Measurements from ENCODE around the gene IGLON5.

The IGLON5 gene

DNA sequence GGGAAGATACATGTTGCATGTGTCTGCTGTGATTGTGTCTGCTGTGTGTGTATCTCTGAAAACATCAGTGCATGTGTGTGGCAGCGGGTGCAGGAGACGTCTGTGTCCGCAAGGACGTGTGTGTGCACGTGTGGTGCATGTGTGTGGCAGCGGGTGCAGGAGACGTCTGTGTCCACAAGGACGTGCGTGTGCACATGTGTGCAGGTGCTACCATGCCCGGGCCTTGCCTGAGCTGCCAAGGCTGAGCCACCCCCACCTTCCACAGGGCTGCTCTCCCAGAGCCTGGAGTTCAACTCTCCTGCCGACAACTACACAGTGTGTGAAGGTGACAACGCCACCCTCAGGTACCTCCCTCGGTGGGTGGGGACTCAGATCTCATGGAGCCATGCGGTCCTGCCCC is 10.4 kb downstream of the IGLON5 start:
- TF ChIP-seq, protein P1, sequence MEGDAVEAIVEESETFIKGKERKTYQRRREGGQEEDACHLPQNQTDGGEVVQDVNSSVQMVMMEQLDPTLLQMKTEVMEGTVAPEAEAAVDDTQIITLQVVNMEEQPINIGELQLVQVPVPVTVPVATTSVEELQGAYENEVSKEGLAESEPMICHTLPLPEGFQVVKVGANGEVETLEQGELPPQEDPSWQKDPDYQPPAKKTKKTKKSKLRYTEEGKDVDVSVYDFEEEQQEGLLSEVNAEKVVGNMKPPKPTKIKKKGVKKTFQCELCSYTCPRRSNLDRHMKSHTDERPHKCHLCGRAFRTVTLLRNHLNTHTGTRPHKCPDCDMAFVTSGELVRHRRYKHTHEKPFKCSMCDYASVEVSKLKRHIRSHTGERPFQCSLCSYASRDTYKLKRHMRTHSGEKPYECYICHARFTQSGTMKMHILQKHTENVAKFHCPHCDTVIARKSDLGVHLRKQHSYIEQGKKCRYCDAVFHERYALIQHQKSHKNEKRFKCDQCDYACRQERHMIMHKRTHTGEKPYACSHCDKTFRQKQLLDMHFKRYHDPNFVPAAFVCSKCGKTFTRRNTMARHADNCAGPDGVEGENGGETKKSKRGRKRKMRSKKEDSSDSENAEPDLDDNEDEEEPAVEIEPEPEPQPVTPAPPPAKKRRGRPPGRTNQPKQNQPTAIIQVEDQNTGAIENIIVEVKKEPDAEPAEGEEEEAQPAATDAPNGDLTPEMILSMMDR (IDR thresholded peaks at IDR 0.05; ENCODE audit: control insufficient read depth, insufficient read depth, low read depth, low read length, missing control alignments), result no peak
- no peak for DNase-seq (ENCODE audit: low read depth)
- H3K4me3 ChIP-seq (ENCODE audit: control insufficient read depth, low read depth, low read length), result no peak overlapping the region

DNA sequence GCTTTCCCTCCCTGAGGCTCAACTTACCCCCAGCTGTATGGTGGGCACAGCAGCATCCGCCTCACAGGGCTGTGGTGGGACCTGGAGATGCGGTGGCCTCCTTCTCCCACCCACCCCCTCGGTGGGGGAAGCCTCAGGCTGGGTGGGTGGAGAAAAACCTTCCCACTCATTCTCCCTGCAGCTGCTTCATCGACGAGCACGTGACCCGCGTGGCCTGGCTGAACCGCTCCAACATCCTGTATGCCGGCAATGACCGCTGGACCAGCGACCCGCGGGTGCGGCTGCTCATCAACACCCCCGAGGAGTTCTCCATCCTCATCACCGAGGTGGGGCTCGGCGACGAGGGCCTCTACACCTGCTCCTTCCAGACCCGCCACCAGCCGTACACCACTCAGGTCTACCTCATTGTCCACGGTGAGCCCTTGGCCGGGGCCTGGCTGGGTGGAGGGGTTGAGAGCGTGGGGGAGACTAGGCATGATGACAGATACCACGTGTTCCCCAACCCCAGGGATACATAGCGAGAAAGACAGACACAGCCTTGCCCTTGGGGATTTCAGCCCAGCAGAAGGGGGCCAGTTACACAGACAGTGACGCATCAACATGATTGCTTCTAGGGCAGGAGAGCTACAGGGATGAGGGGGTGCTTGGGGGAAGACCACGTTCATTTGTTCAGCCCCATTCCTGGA is 12.2 kb downstream of the IGLON5 start:
- DNase-seq (ENCODE audit: low read depth), result no peak
- no peak overlapping the region for H3K4me3 ChIP-seq (ENCODE audit: control insufficient read depth, low read depth, low read length)
- TF ChIP-seq, protein P1 (IDR thresholded peaks at IDR 0.05; ENCODE audit: control insufficient read depth, insufficient read depth, low read depth, low read length, missing control alignments), result no peak

DNA sequence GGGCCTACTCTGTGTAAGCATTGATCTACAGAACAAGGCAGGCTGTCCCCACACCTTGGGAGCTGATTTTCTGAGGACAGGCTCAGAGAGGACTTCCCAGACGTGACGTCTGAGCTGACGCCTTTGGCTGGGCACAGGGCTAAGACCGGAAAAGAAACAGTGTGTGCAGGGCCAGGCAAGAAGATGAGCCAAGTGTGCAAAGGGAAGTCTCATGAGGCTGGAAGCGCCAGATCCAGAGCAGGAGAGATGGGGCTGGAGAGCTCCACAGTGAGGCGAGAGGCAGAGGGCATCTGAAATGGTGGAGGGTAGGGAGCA is 12.7 kb downstream of the IGLON5 start:
- TF ChIP-seq, protein P1 (IDR thresholded peaks at IDR 0.05; ENCODE audit: control insufficient read depth, insufficient read depth, low read depth, low read length, missing control alignments), result no peak
- H3K4me3 ChIP-seq (ENCODE audit: control insufficient read depth, low read depth, low read length), result no peak overlapping the region
- no peak for DNase-seq (ENCODE audit: low read depth)

DNA sequence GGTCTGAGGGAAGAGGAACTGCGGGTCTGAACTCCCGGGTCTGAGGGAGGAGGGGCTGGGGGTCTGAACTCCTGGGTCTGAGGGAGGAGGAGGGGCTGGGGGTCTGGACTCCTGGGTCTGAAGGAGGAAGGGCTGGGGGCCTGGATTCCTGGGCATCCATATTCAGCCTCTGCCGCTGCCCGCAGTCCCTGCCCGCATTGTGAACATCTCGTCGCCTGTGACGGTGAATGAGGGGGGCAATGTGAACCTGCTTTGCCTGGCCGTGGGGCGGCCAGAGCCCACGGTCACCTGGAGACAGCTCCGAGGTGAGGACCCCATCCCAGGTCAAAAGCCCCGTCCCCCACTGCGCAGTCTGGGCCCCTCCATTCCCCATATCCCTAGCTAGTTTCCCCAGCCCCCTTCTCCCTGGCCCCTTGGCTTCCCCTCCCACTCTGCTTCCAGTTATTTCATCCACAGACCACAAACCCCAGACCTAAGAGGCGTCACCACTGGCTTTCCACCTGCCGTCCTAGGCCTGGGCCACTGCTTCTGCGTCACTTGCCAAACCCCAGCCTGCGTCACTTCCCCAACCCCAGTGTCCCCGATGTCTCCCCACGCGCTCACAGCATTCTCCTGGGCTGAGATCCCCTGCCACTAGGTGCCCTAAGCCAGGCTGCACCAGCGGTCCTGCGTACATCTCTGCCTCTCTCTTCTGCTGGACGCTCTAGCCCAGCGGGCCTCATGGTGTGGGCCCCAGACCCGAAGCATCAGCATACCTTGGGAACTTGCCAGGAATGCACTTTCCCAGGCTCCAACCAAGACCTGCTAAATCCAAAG is 13.9 kb downstream of the IGLON5 start:
- TF ChIP-seq, protein P1 (IDR thresholded peaks at IDR 0.05; ENCODE audit: control insufficient read depth, insufficient read depth, low read depth, low read length, missing control alignments), result no peak
- H3K4me3 ChIP-seq (ENCODE audit: control insufficient read depth, low read depth, low read length), result no peak overlapping the region
- DNase-seq (ENCODE audit: low read depth), result no peak

DNA sequence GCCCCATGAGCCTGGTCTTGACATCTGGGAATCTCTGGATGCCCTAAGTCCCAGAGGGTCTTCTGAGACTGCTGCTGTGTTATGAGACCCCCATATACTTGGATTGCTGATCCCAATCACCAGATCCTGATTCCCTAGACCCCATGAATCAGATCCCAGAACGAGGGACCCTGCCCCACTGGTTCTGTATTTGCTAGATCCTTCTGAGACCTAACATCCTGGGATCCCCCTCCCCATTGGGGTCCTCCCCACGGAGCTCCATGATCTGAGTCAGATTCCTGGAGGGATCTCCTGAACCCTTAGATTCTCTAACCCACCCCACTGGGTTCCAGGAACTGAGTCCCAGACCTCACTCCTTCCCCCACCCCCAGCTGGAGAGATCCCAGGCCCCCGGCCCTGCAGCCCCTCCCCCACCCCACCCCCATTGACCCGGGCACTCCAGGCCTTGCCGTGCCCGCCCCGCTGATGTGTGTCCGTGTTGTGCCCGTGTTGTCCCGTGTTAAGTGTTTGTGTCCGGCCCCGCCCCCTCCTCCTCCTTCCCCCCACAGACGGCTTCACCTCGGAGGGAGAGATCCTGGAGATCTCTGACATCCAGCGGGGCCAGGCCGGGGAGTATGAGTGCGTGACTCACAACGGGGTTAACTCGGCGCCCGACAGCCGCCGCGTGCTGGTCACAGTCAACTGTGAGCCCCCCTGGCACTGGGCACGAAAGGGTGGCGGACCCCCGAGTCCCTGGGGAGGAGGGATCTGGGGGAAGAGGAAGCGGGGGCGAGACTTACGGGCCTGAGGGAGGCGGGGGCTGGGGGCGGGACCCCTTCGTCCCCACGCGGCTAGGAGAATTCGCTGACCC is 15.0 kb downstream of the IGLON5 start:
- no peak for DNase-seq (ENCODE audit: low read depth)
- TF ChIP-seq, protein P1 (IDR thresholded peaks at IDR 0.05; ENCODE audit: control insufficient read depth, insufficient read depth, low read depth, low read length, missing control alignments), result no peak
- H3K4me3 ChIP-seq (ENCODE audit: control insufficient read depth, low read depth, low read length), result no peak overlapping the region

Data from AG09309 (cell line).